HEK293 (cell line): ENCODE measurements around the gene FAM199X.

Source experiments
- BCL6B ChIP-seq: fragments of 450-650 bp; formaldehyde crosslinking; IDR thresholded peaks from 2 replicates; pipeline ENCODE4 v1.5.1; 2017; ENCODE audit warnings: missing biosample characterization, missing genetic modification characterization
- ELK4 ChIP-seq: IDR thresholded peaks from 2 replicates; pipeline ENCODE4 v1.6.1; 2011; ENCODE audit warnings: mild to moderate bottlenecking, low read depth, low read length, borderline replicate concordance
- KLF8 ChIP-seq: fragments of 450-650 bp; formaldehyde crosslinking; IDR thresholded peaks from 2 replicates; pipeline ENCODE4 v1.5.1; 2016; ENCODE audit warnings: missing biosample characterization, missing genetic modification characterization
- OSR2 ChIP-seq: fragments of 450-650 bp; formaldehyde crosslinking; IDR thresholded peaks from 2 replicates; pipeline ENCODE4 v1.5.1; 2016; ENCODE audit warnings: missing biosample characterization, missing genetic modification characterization
- PRDM10 ChIP-seq: fragments of 450-650 bp; formaldehyde crosslinking; IDR thresholded peaks from 2 replicates; pipeline ENCODE4 v1.5.1; 2016; ENCODE audit warnings: missing biosample characterization, missing genetic modification characterization
- PRDM4 ChIP-seq: fragments of 450-650 bp; formaldehyde crosslinking; IDR thresholded peaks from 2 replicates; pipeline ENCODE4 v1.5.1; 2017; ENCODE audit warnings: missing biosample characterization, missing genetic modification characterization
- REPIN1 ChIP-seq: fragments of 450-650 bp; formaldehyde crosslinking; IDR thresholded peaks from 2 replicates; pipeline ENCODE4 v1.5.1; 2017; ENCODE audit warnings: missing biosample characterization, missing genetic modification characterization, low read depth
- SCRT2 ChIP-seq: fragments of 450-650 bp; formaldehyde crosslinking; IDR thresholded peaks from 2 replicates; pipeline ENCODE4 v1.5.1; 2016; ENCODE audit warnings: missing biosample characterization, missing genetic modification characterization
- SP7 ChIP-seq: fragments of 450-650 bp; formaldehyde crosslinking; IDR thresholded peaks from 2 replicates; pipeline ENCODE4 v1.5.1; 2016; ENCODE audit warnings: missing biosample characterization, missing genetic modification characterization
- TSHZ1 ChIP-seq: fragments of 450-650 bp; formaldehyde crosslinking; IDR thresholded peaks from 2 replicates; pipeline ENCODE4 v1.5.1; 2016; ENCODE audit warnings: missing biosample characterization, missing genetic modification characterization, borderline replicate concordance
- ZBTB1 ChIP-seq: fragments of 450-650 bp; formaldehyde crosslinking; IDR thresholded peaks from 2 replicates; pipeline ENCODE4 v1.5.1; 2016; ENCODE audit warnings: missing biosample characterization, missing genetic modification characterization
- ZFHX2 ChIP-seq: fragments of 450-650 bp; formaldehyde crosslinking; conservative IDR thresholded peaks from 2 replicates; pipeline ENCODE4 v1.5.1; 2016; ENCODE audit warnings: missing biosample characterization, missing genetic modification characterization
- ZFP41 ChIP-seq: fragments of 450-650 bp; formaldehyde crosslinking; IDR thresholded peaks from 2 replicates; pipeline ENCODE4 v1.5.1; 2016; ENCODE audit warnings: missing biosample characterization, missing genetic modification characterization, borderline replicate concordance
- ZNF146 ChIP-seq: fragments of 450-650 bp; formaldehyde crosslinking; IDR thresholded peaks from 2 replicates; pipeline ENCODE4 v1.5.1; 2016; ENCODE audit warnings: missing biosample characterization, missing genetic modification characterization
- ZNF266 ChIP-seq: fragments of 450-650 bp; formaldehyde crosslinking; IDR thresholded peaks from 2 replicates; pipeline ENCODE4 v1.5.1; 2016; ENCODE audit warnings: missing biosample characterization, missing genetic modification characterization, low read depth
- ZNF521 ChIP-seq: fragments of 450-650 bp; formaldehyde crosslinking; IDR thresholded peaks from 2 replicates; pipeline ENCODE4 v1.5.1; 2017; ENCODE audit warnings: missing biosample characterization, mild to moderate bottlenecking, missing genetic modification characterization
- ZNF610 ChIP-seq: fragments of 450-650 bp; formaldehyde crosslinking; IDR thresholded peaks from 2 replicates; pipeline ENCODE4 v1.5.1; 2016; ENCODE audit warnings: missing biosample characterization, missing genetic modification characterization, borderline replicate concordance
- ZNF626 ChIP-seq: fragments of 450-650 bp; sonication (Bioruptor Pico); formaldehyde crosslinking; IDR thresholded peaks from 2 replicates; pipeline ENCODE4 v1.5.1; 2018; ENCODE audit warnings: missing biosample characterization, missing genetic modification characterization, inconsistent platforms
- ZNF654 ChIP-seq: fragments of 450-650 bp; formaldehyde crosslinking; IDR thresholded peaks from 2 replicates; pipeline ENCODE4 v1.5.1; 2016; ENCODE audit warnings: low read depth, missing biosample characterization, missing genetic modification characterization
- ZNF76 ChIP-seq: fragments of 450-650 bp; formaldehyde crosslinking; IDR thresholded peaks from 2 replicates; pipeline ENCODE4; 2016; ENCODE audit warnings: low read depth, missing biosample characterization, missing genetic modification characterization, borderline replicate concordance
- ZNF837 ChIP-seq: fragments of 450-650 bp; formaldehyde crosslinking; IDR thresholded peaks from 2 replicates; pipeline ENCODE4 v1.5.1; 2016; ENCODE audit warnings: missing biosample characterization, missing genetic modification characterization
- ZSCAN18 ChIP-seq: fragments of 450-650 bp; formaldehyde crosslinking; IDR thresholded peaks from 2 replicates; pipeline ENCODE4 v1.5.1; 2016; ENCODE audit warnings: missing biosample characterization, missing genetic modification characterization

The FAM199X gene

GRCh38 chrX:104156630-104157529 lies 9.4 kb upstream of the FAM199X start, which contains the start of gene SLC25A53 (continued):
- no peak for TF ChIP-seq ZNF626 (tag by site-specific recombination)
- no peak for TF ChIP-seq BCL6B
- TF ChIP-seq ZFP41 = 0 out of 2 replicates have a peak, but pooled peaks have one; percentile 30
- peak; percentile 75; the same call in 1 of the 2 replicates for TF ChIP-seq REPIN1
- TF ChIP-seq ZSCAN18 (tag by site-specific recombination) = peak; percentile 61; the same call in 1 of the 2 replicates
- TF ChIP-seq OSR2 (tag by site-specific recombination) = no peak
- TF ChIP-seq PRDM10 = peak; percentile 70
- TF ChIP-seq SCRT2 = 0 out of 2 replicates have a peak, but pooled peaks have one; percentile 45
- no peak; the same call in 1 of the 2 replicates for TF ChIP-seq ZNF654 (tag by site-specific recombination)
- TF ChIP-seq ZBTB1 (tag by site-specific recombination) = no peak
- TF ChIP-seq ZNF521 (tag by site-specific recombination) = no peak
- peak; percentile 71; the same call in 1 of the 2 replicates for TF ChIP-seq TSHZ1 (tag by site-specific recombination)
- TF ChIP-seq ZNF76 (tag by site-specific recombination) = peak; percentile 95
- no peak for TF ChIP-seq ZNF837 (tag by site-specific recombination)
- peak; percentile 48; the same call in 1 of the 2 replicates for TF ChIP-seq ELK4
- peak; percentile 84 for TF ChIP-seq ZFHX2 (tag by site-specific recombination)
- peak; percentile 80 for TF ChIP-seq ZNF146 (tag by site-specific recombination)
- TF ChIP-seq KLF8 = peak; percentile 98
- 0 out of 2 replicates have a peak, but pooled peaks have one; percentile 21 for TF ChIP-seq ZNF266
- peak; percentile 96 for TF ChIP-seq SP7
- peak; percentile 59; the same call in 1 of the 2 replicates for TF ChIP-seq ZNF610 (tag by site-specific recombination)
- peak; percentile 85 for TF ChIP-seq PRDM4 (tag by site-specific recombination)
